Neural cell (in vitro differentiated cells): ENCODE data around the gene ORM2.

Source experiments
- CTCF ChIP-seq: fragments of 450-650 bp; IDR thresholded peaks from 2 replicates; pipeline ENCODE4 v1.5.1; 2014; ENCODE audit warnings: antibody characterized with exemption, mild to moderate bottlenecking, moderate library complexity; ENCODE audit not compliant: poor library complexity, severe bottlenecking
- EZH2 ChIP-seq: fragments of 200-600, 300-800 bp; shearing (Covaris generic), sonication (generic); IDR thresholded peaks from 2 replicates; pipeline ENCODE4 v1.6.1; 2014; ENCODE audit warnings: antibody characterized with exemption, low read length, borderline replicate concordance, mild to moderate bottlenecking; ENCODE audit not compliant: insufficient read depth, poor library complexity, severe bottlenecking
- RAD21 ChIP-seq: fragments of 450-650 bp; conservative IDR thresholded peaks from 2 replicates; pipeline ENCODE4 v1.6.1; 2014; ENCODE audit warnings: antibody characterized with exemption, mild to moderate bottlenecking, moderate library complexity
- SMC3 ChIP-seq: fragments of 450-650 bp; conservative IDR thresholded peaks from 2 replicates; pipeline ENCODE4 v1.6.1; 2014; ENCODE audit warnings: antibody characterized with exemption, mild to moderate bottlenecking, moderate library complexity; ENCODE audit not compliant: poor library complexity

DNA sequence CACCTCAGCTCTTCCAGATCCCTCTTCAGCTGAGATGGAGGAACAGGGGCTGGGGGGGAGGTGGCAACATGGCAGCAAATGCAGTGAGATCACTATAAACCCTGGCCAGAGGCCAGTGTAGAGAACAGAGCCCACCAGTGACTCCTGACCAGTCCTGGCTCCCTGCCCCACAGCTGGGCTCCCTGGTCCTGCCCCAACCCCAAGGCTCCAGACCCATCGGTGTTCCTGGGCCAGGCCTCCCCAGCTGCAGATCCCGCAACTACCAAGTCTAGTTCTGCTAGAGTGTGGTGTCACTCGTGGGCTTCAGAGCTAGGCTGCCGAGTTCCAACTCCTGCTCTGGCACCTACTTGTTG lies 41.3 kb downstream of the ORM2 start:
- no peak for TF ChIP-seq CTCF
- no peak for TF ChIP-seq SMC3
- no peak for TF ChIP-seq EZH2
- no peak for TF ChIP-seq RAD21
